Activated CD4-positive, CD25-positive, alpha-beta regulatory T cell treated with anti-CD3 and anti-CD28 coated beads, Interleukin-2, amount 50 U/mL, for 24 hours (primary cell): ENCODE measurements around the gene SPTA1.
"Not testable (repeated sequence)": the region's sequence is repeated elsewhere in the genome, so short reads cannot be mapped to it uniquely, and the experiment has no call there.

ENCODE experiments used
- ATAC-seq, 2 donors: fragments of 150-1000 bp; cut with Tn5 transposase; one replicate each; pipeline ENCODE4 v1.10.0; 2021; ENCODE audit warnings: mild to moderate bottlenecking in 1 of 2, moderate library complexity in 1 of 2

SPTA1 gene

GRCh38 chr1:158686111-158687009, at the start of gene SPTA1:
TSS of gene SPTA1 (minus strand) at chr1:158686715. CDS start at chr1:158686517, 198 bp downstream.
- no peak for ATAC-seq

DNA sequence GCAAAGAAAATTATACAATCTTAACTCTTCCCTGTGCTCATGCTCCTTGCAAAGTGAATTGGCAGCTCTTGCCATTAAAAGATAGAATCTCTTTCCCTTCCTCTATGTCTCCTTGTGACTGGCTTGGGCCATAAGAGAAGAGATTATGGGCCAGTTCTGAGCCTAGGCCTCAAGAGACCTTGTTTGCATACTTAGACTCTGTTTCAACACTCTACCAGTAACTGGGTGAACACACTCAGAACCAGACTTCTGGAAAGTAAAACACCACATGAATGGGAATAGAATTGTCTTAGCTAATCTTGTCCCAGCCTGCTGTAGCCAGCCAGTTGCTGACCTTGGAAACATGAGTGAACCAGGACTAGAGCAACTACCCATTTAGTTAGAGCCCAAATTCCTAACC, 49.3 kb upstream of the SPTA1 start:
- no peak for ATAC-seq

DNA sequence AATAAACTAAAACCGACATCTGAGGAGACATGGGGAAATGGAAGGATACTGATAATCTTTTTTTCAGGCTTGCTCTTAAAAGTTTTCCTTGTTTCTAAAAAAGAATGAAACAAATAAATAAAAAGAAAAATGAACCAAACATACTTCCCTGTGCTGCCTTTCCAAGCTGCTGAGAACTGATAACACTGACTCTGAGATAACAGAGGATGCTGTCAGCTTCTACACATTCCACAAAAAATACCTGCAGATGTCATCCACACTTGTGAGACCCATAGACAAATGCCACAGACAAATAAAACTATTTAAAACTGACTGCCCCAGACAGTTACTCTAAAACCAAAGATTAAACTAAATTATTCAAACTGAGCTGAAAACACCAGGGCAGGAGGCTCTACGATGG, 46.0 kb upstream of the SPTA1 start:
- no peak for ATAC-seq

- ATAC-seq, result no peak
Observed at GRCh38 chr1:158731707-158732106, 45.2 kb upstream of the SPTA1 start.

- no peak for ATAC-seq
Observed at GRCh38 chr1:158730453-158730852, 43.9 kb upstream of the SPTA1 start.

DNA sequence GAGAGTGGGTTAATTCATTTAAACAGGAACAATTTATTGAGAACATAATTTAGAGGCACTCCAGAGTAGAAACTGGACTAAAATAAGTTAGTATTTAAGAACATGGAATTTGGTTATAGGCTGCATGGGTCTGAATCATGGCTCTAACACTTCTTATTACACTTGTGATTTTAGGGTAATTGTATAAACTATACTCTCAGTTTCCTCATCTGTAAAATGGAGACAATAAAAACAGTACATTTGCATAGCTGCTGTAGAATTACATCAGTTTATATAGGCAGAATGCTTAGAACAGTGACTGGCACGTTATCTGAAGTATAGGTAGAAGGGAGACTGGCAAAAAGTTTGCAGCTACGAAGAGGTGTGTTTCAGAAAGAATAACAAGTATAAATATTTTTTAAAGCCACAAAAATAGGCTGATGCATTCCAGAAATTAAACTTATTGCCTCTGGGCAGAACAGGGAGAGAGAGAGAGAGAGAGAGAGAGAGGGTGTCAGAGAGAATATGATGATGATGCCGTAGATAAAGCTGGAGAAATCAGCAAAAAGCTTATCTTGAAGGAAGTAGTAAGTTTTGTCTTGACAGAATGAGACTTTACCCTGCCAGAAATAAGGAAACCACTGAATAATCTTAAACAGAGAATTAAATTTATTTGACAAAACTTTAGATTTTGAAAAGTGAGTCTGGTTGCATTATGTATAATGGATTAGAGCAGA, 42.2 kb upstream of the SPTA1 start:
- no peak for ATAC-seq

- no peak for ATAC-seq
Observed at GRCh38 chr1:158724442-158724841, 37.9 kb upstream of the SPTA1 start.

DNA sequence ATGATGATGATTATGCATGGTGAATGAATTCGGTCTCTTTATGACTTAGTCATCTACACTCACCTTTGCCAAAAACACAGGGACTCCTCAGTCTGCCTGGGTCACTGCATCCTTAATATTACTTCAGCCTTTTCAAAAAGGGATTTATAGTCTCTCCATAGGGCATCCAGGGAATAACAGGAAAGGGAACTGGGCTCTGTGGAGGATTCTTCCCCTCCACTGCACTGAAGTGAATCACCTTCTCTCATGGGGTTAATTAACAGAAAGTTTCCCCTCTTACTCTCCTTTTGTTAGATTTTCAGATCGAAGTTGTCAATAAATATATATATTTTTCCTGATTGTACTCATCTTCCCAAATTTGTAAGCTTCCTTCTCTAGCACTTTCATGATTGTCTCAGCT, 34.1 kb upstream of the SPTA1 start, which contains the start of gene OR6K3:
TSS of gene OR6K3 (minus strand) at position 101 of the 400 bp plus-strand sequence. CDS start 2,605 bp downstream, outside the sequence.
- no peak for ATAC-seq

- ATAC-seq, result no peak
Observed at GRCh38 chr1:158719664-158720063, 33.1 kb upstream of the SPTA1 start.

DNA sequence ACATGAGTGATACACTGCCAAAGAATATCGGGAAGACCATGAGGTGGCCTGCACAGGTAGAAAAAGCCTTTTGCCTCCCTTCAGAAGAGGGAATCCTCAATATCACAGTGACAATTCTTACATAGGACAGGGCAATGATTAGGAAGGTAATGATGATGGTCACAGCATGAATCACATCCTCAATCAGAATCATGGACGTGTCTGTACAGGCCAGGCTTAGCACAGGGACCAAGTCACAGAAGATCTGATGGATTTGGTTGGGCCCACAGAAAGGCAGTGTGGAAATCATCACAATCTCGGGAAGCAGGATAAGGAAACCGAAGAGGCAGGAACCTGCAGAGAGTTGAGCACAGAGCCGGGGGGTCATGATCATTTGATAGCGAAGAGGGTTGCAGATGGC, 30.8 kb upstream of the SPTA1 start:
- no peak for ATAC-seq

GRCh38 chr1:158716335-158716734, 29.8 kb upstream of the SPTA1 start:
- peak; percentile 85 to 91 for ATAC-seq

DNA sequence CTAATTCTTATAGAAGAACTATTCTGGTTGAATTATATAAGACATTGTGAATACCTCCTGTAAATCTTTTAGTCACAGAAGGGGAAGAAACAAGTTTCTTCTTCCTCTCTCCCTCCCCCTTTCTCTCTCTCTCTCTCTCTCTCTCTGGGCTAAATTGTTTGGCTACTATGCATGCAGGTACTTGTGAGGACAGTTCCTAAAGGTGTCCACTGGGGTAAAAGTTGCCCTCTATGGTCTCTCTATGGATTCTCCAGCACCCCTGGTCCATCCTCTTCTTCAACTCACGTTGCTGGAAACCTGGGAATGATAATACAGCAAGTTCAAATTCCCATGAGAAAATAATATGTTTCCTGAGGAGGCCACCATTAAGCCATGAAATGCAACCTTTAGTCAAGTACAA, 28.2 kb upstream of the SPTA1 start:
- ATAC-seq, result no peak

DNA sequence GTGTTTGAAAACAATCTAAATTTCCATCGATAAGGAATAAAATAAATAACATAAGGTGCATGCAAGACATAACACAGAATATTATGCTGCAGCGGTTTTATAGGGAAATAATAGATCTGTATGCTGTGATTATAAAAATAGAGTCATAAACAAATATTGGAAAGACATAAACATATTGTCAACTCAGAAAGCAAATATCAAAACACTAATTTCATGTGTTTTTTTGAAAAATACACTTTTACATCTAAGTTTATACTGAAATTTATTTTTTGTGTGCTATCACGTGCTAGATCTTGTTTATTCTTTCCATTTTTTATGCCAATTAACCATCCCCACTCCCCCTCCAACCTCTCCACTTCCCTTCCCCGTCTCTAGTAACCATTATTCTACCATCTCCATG, 24.6 kb upstream of the SPTA1 start:
- ATAC-seq, result no peak

GRCh38 chr1:158706096-158706495, 19.6 kb upstream of the SPTA1 start:
- ATAC-seq, result no peak

- ATAC-seq, result no peak
Observed at GRCh38 chr1:158700552-158700951, 14.0 kb upstream of the SPTA1 start, which contains the start of gene OR6K2. TSS of gene OR6K2 (minus strand) at chr1:158700652. CDS start at chr1:158700652, 0 bp downstream.

DNA sequence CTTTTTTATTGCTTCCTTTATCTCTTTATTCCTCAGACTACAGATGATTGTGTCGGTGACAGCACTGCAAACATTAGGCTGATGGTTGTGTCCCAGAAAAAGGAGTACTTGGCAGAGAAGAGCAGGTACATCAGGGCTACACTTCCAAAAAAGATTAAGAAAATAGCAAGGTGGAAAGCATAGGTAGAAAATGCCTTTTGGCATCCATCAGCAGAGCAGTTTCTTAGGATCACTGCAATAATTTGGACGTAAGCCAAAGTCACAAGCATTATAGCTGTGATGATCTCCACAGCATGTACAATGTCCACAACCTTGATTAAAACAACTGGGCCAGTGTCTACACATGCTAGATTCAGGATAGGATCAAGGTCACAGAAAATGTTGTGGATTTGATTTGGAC, 8.1 kb upstream of the SPTA1 start:
- no peak for ATAC-seq

GRCh38 chr1:158692356-158692755, 5.8 kb upstream of the SPTA1 start:
- ATAC-seq, result no peak

DNA sequence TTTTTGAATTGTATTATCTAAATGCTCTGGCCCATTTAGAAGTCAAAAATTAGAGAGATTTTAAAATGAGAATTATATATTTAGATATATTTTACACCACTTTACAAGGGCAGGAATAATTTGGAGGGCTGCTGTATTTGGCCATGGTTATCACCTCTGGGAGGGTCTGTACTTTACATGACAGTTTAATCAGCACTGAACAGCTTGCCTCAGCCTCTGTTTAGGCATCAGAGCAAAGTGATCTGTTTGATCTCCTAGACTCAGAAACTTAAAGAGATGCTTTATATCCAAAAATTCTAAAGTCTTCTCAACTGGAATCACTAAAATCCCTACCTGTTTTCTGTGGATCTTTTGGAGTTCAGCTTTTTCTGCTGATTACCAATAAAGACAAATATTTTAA, 5.4 kb upstream of the SPTA1 start:
- no peak for ATAC-seq

GRCh38 chr1:158691149-158691548, 4.6 kb upstream of the SPTA1 start:
- not testable (repeated sequence) for ATAC-seq

GRCh38 chr1:158689875-158690274, 3.4 kb upstream of the SPTA1 start:
- no peak for ATAC-seq

DNA sequence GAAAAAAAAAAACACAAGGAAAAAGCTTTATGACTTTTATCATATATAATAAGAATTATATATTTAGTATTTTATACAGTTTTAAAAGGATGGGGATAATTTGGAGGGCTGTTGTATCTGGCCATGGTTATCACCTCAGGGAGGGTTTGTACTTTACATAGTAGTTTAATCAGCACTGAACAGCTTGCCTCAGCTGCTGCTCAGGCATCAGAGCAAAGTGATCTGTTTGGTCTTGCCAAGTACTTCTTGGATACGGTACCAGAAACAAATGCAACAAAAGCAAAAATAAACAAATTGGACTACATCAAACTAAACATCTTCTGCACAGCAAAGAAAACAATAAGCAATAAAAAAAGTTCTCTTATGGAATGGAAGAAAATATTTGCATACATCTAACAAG, 2.6 kb upstream of the SPTA1 start:
- no peak for ATAC-seq

GRCh38 chr1:158688343-158688742, 1.8 kb upstream of the SPTA1 start:
- ATAC-seq, result not testable (repeated sequence)

GRCh38 chr1:158687037-158687436, 522 bp upstream of the SPTA1 start:
- ATAC-seq, result no peak

DNA sequence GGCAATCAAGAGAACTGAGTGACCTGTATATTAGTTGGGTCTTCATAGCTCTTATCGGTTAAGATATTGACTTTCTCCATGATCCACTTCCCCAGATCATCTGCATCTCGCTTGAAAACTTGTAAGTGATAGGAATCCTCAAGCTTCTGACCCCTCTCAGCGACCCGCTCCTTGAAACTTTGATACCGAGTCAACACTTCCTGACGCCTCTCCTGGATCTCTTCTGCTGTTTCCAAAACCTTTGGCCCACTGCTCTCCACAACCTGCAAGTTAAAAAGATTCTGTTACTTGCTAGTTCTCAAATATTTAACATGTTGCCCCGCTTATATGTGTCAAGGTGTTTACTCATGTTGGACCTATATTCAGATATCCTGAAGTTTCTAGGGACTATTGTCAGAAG, 1.4 kb downstream of the SPTA1 start:
- no peak for ATAC-seq
